HepG2 (cell line): ENCODE measurements around the gene IL1R1.

Experiments
- CHD4 ChIP-seq: fragments of 200-600 bp; sonication (generic); IDR thresholded peaks from 2 replicates; pipeline ENCODE4 v1.7.0; 2017; ENCODE audit warnings: mild to moderate bottlenecking, low read length, borderline replicate concordance
- KLF9 ChIP-seq: IDR thresholded peaks from 2 replicates; pipeline ENCODE4 v1.6.1; 2016; ENCODE audit warnings: low read depth
- MAX ChIP-seq: IDR thresholded peaks from 2 replicates; pipeline ENCODE4 v1.6.1; 2012; ENCODE audit warnings: inconsistent platforms
- NFE2L2 ChIP-seq: fragments of 150-350 bp; IDR thresholded peaks from 2 replicates; pipeline ENCODE4 v1.6.1; 2014; ENCODE audit warnings: low read length
- POLR2A ChIP-seq, 2 experiments: IDR thresholded peaks; 2 replicates each; pipeline ENCODE4 v1.6.1; 2011; ENCODE audit warnings: low read depth in 2 of 2, low read length in 2 of 2, mild to moderate bottlenecking in 1 of 2, moderate library complexity in 1 of 2; ENCODE audit not compliant: insufficient read depth in 1 of 2
- RAD51 ChIP-seq: fragments of 450-650 bp; IDR thresholded peaks from 2 replicates; pipeline ENCODE4 v1.6.1; 2016; ENCODE audit warnings: borderline replicate concordance
- RNF2 ChIP-seq: fragments of 450-650 bp; conservative IDR thresholded peaks from 2 replicates; pipeline ENCODE4 v1.6.1; 2016; ENCODE audit warnings: low read depth
- SMARCC2 ChIP-seq: fragments of 450-650 bp; IDR thresholded peaks from 2 replicates; pipeline ENCODE4 v1.6.1; 2017; ENCODE audit warnings: antibody characterized with exemption, mild to moderate bottlenecking
- ZNF431 ChIP-seq: sonication (generic); formaldehyde crosslinking; IDR thresholded peaks from 2 replicates; pipeline ENCODE4 v1.9.0; 2022; ENCODE audit warnings: missing genetic modification reagents, low read depth, mild to moderate bottlenecking, borderline replicate concordance
- ZNF841 ChIP-seq: sonication (generic); formaldehyde crosslinking; IDR thresholded peaks from 2 replicates; pipeline ENCODE4 v1.8.1; 2023; ENCODE audit warnings: missing genetic modification reagents, borderline replicate concordance
- TF ChIP-seq, protein P1 (sequence below): sonication (generic); formaldehyde crosslinking; IDR thresholded peaks from 2 replicates; pipeline ENCODE4 v1.5.0; 2020; ENCODE audit warnings: mild to moderate bottlenecking, missing genetic modification reagents, moderate library complexity

GRCh38 chr2:102099536-102100298 lies 42.8 kb upstream of the IL1R1 start:
- TF ChIP-seq RAD51 (no peak), KLF9 (CRISPR knock-in tag) (no peak), SMARCC2 (no peak), RNF2 (no peak), ZNF841 (CRISPR knock-in tag) (no peak), CHD4 (no peak), NFE2L2 (no peak), POLR2A (IDR thresholded peaks at IDR 0.05; ENCODE audit: insufficient read depth in 1 of 2, low read depth in 2 of 2, low read length in 2 of 2) (no peak), ZNF431 (CRISPR knock-in tag) (no peak), MAX (no peak)
- TF ChIP-seq, protein P1, sequence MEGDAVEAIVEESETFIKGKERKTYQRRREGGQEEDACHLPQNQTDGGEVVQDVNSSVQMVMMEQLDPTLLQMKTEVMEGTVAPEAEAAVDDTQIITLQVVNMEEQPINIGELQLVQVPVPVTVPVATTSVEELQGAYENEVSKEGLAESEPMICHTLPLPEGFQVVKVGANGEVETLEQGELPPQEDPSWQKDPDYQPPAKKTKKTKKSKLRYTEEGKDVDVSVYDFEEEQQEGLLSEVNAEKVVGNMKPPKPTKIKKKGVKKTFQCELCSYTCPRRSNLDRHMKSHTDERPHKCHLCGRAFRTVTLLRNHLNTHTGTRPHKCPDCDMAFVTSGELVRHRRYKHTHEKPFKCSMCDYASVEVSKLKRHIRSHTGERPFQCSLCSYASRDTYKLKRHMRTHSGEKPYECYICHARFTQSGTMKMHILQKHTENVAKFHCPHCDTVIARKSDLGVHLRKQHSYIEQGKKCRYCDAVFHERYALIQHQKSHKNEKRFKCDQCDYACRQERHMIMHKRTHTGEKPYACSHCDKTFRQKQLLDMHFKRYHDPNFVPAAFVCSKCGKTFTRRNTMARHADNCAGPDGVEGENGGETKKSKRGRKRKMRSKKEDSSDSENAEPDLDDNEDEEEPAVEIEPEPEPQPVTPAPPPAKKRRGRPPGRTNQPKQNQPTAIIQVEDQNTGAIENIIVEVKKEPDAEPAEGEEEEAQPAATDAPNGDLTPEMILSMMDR (CRISPR knock-in tag) = no peak
